Measurements from ENCODE around the gene CNST. TPM values are rescaled to one million over a fixed set of nuclear protein-coding genes. Genes with fewer than 3 reads are reported as not detected.

The CNST gene
- total and polyA plus RNA-seq, 2 of the 13 experiments (the other 11 are each of a cell fraction or from before 2014, with no cell fraction given): 6.3 to 12.4 TPM

DNA sequence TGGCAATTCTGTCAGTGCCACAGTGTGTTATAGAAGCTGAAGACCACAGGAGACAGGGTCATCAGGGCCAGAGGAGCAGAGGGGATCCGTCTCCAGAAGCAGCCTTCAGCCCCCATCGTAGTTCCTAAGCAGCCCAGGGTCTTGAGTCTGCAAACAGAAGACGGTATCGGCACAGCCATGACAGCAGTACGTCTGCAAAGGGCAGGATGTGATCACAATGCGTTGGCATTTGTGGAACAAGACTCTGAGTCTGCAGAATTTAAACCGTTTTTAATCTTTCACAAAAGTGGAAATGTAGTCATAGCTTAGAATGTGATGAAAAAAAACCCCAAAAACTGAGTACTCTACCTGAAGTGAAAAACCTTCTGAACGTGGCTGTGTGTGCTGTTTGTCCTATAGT, 113.9 kb downstream of the CNST start (continued):
- TF ChIP-seq, protein P1, sequence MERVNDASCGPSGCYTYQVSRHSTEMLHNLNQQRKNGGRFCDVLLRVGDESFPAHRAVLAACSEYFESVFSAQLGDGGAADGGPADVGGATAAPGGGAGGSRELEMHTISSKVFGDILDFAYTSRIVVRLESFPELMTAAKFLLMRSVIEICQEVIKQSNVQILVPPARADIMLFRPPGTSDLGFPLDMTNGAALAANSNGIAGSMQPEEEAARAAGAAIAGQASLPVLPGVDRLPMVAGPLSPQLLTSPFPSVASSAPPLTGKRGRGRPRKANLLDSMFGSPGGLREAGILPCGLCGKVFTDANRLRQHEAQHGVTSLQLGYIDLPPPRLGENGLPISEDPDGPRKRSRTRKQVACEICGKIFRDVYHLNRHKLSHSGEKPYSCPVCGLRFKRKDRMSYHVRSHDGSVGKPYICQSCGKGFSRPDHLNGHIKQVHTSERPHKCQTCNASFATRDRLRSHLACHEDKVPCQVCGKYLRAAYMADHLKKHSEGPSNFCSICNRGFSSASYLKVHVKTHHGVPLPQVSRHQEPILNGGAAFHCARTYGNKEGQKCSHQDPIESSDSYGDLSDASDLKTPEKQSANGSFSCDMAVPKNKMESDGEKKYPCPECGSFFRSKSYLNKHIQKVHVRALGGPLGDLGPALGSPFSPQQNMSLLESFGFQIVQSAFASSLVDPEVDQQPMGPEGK (CRISPR knock-in tag; IDR thresholded peaks at IDR 0.05): no peak
- TF ChIP-seq BCL6 (CRISPR knock-in tag; IDR thresholded peaks at IDR 0.05): no peak
- no peak for TF ChIP-seq ZZZ3 (CRISPR knock-in tag; IDR thresholded peaks at IDR 0.05; ENCODE audit: borderline replicate concordance)
- no peak for TF ChIP-seq FOXM1 (CRISPR knock-in tag; IDR thresholded peaks at IDR 0.05)
- no peak for TF ChIP-seq ZNF713 (CRISPR knock-in tag; IDR thresholded peaks at IDR 0.05)
- TF ChIP-seq POLR2A (IDR thresholded peaks at IDR 0.05; ENCODE audit: insufficient read depth in 1 of 2, low read depth in 2 of 2, low read length in 2 of 2): no peak

DNA sequence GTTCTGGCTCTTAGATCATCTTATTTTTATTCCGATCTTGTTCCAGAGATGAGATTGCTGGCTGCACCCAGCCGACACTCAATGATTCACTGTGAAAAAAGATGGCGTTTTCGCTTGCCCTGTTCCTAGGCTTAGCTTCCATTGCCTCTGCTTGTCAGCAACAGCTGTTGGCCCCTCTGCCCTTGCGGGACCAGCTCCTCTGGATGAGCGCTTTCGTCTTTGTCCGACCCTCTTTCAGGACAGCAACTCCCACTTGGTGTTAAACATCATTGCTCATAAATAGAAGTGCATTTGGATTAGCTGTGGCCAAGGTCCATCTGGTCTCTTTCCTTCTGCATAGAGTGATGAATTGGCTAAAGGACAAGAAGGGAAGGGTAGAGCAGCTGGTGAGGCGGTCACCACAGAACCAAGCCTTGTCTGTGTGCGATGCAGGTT, 114.5 kb downstream of the CNST start:
- H3K36me3 ChIP-seq (replicated peaks in 1 of 2; ENCODE audit: control insufficient read depth in 1 of 2, insufficient read depth in 2 of 2, low read length in 2 of 2): no peaks in the 10 kb centered on the region
- ATAC-seq (no peak), FAIRE-seq (no peak), DNase-seq (ENCODE audit: low spot score) (no peak)
- H3K27me3 ChIP-seq (ENCODE audit: control insufficient read depth in 1 of 2, insufficient read depth in 2 of 2, low read length in 2 of 2): no peaks in the 10 kb centered on the region
- no peak overlapping the region for H3K4me3 ChIP-seq (replicated peaks in 1 of 3; ENCODE audit: insufficient read depth in 1 of 3, low read depth in 2 of 3, low read length in 3 of 3)
- no peaks in the 10 kb centered on the region for H3K4me1 ChIP-seq (ENCODE audit: insufficient read depth, low read length)
- no peaks in the 10 kb centered on the region for H4K20me1 ChIP-seq (ENCODE audit: insufficient read depth, low read length)
- no peak overlapping the region for H3K9ac ChIP-seq (ENCODE audit: insufficient read depth, low read depth, low read length)
- no TSS peak for BruUV-seq (replicated peaks)
- H3K27ac ChIP-seq (ENCODE audit: extremely low read length, insufficient read depth, low read length): no peak overlapping the region
- POLR2A ChIA-PET: no interaction called here
- no peaks in the 10 kb centered on the region for H3K9me3 ChIP-seq (ENCODE audit: low read length)
- H2AFZ ChIP-seq (ENCODE audit: low read length): no peak overlapping the region
- intact Hi-C loops (cut with micrococcal nuclease; ENCODE audit: unreplicated experiment): no loop called here
- WGBS (ENCODE audit: low lambda C conversion rate): 81% methylated on average over 10 of the region's 10 CpGs
- H3K4me2 ChIP-seq (ENCODE audit: low read depth, low read length): no peak overlapping the region
- CTCF ChIA-PET (ENCODE audit: low intra/inter-chr PET ratio, low total read pairs): no interaction called here
- in situ Hi-C loops (cut with HindIII; ENCODE audit: extremely low pct_ligation_motif_present, low pct_unique_long_range_greater_than_20kb): no loop called here
- H3K79me2 ChIP-seq (ENCODE audit: insufficient read depth, low read length): no peaks in the 10 kb centered on the region
- no peak for TF ChIP-seq SRY (CRISPR knock-in tag; IDR thresholded peaks at IDR 0.05)
- TF ChIP-seq CBFB (CRISPR knock-in tag; IDR thresholded peaks at IDR 0.05): no peak
- TF ChIP-seq, protein P2, sequence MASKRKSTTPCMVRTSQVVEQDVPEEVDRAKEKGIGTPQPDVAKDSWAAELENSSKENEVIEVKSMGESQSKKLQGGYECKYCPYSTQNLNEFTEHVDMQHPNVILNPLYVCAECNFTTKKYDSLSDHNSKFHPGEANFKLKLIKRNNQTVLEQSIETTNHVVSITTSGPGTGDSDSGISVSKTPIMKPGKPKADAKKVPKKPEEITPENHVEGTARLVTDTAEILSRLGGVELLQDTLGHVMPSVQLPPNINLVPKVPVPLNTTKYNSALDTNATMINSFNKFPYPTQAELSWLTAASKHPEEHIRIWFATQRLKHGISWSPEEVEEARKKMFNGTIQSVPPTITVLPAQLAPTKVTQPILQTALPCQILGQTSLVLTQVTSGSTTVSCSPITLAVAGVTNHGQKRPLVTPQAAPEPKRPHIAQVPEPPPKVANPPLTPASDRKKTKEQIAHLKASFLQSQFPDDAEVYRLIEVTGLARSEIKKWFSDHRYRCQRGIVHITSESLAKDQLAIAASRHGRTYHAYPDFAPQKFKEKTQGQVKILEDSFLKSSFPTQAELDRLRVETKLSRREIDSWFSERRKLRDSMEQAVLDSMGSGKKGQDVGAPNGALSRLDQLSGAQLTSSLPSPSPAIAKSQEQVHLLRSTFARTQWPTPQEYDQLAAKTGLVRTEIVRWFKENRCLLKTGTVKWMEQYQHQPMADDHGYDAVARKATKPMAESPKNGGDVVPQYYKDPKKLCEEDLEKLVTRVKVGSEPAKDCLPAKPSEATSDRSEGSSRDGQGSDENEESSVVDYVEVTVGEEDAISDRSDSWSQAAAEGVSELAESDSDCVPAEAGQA (IDR thresholded peaks at IDR 0.05; ENCODE audit: low read depth): no peak
- TF ChIP-seq, protein P2 (CRISPR knock-in tag; IDR thresholded peaks at IDR 0.05; ENCODE audit: borderline replicate concordance): no peak
- no peak for TF ChIP-seq FOSL1 (CRISPR knock-in tag; IDR thresholded peaks at IDR 0.05; ENCODE audit: borderline replicate concordance)
- TF ChIP-seq CENPT (CRISPR knock-in tag; IDR thresholded peaks at IDR 0.05; ENCODE audit: low read depth): no peak
- no peak for TF ChIP-seq TCF7L2 (IDR thresholded peaks at IDR 0.05; ENCODE audit: low read depth, low read length)
- no peak for TF ChIP-seq ZNF792 (CRISPR knock-in tag; IDR thresholded peaks at IDR 0.05)
- TF ChIP-seq ZNF816 (CRISPR knock-in tag; IDR thresholded peaks at IDR 0.05; ENCODE audit: borderline replicate concordance): no peak
- no peak for TF ChIP-seq ZNF230 (CRISPR knock-in tag; IDR thresholded peaks at IDR 0.05)
- no peak for TF ChIP-seq MLLT10 (CRISPR knock-in tag; IDR thresholded peaks at IDR 0.05)
- TF ChIP-seq RFX5 (IDR thresholded peaks at IDR 0.05; ENCODE audit: low read depth, low read length): no peak
- TF ChIP-seq ZNF558 (CRISPR knock-in tag; IDR thresholded peaks at IDR 0.05; ENCODE audit: borderline replicate concordance): no peak

All from HepG2 (cell line).